ENCODE data around the gene CFAP54.
A peak's percentile ranks its signal among the peaks of the same experiment; 100 is the strongest.

DNA sequence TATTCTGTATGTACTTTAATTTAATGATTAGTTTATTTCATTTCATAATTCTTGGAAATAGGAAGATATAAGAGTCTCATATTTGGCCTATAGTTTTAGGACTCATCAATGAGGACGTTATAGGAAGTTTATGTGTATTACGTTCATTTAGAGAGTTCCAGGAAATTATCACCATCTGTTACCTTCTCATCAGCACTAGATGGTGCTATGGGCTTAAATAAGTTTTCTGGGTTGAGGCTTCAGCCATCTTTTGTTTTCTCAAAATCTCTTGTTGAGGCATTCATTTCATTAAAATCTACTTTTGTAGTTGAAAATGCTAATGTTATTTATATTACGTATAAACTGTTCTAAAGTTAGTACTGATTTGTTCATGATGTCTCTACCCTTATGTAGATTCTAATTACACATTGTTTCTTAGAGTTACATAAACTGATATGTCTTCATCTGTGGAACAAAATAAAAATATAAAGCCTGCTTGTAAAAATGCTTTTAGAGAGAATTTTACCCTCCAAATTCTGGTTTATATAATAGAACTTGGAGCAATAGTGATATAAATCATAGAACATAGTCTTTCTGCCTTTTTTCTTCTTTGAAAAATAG, 89.2 kb downstream of the CFAP54 start:
- TF ChIP-seq, protein P1, sequence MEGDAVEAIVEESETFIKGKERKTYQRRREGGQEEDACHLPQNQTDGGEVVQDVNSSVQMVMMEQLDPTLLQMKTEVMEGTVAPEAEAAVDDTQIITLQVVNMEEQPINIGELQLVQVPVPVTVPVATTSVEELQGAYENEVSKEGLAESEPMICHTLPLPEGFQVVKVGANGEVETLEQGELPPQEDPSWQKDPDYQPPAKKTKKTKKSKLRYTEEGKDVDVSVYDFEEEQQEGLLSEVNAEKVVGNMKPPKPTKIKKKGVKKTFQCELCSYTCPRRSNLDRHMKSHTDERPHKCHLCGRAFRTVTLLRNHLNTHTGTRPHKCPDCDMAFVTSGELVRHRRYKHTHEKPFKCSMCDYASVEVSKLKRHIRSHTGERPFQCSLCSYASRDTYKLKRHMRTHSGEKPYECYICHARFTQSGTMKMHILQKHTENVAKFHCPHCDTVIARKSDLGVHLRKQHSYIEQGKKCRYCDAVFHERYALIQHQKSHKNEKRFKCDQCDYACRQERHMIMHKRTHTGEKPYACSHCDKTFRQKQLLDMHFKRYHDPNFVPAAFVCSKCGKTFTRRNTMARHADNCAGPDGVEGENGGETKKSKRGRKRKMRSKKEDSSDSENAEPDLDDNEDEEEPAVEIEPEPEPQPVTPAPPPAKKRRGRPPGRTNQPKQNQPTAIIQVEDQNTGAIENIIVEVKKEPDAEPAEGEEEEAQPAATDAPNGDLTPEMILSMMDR (IDR thresholded peaks at IDR 0.05; ENCODE audit: low read depth, low read length, poor library complexity, severe bottlenecking), result peak; percentile 57
- no peak for TF ChIP-seq EZH2phosphoT487 (IDR thresholded peaks at IDR 0.05; ENCODE audit: borderline replicate concordance, low read length)
